Common myeloid progenitor, CD34-positive (primary cell): ENCODE measurements around the gene CCDC107.
A peak's percentile ranks its signal among the peaks of the same experiment; 100 is the strongest.

ENCODE experiments used
- CTCF ChIA-PET: fragments of 350-600 bp; sonication (Branson Sonifier 250); formaldehyde crosslinking; loops from one replicate; lab custom pipeline; 2021; ENCODE audit warnings: antibody characterized with exemption; lab: Charles Lee
- POLR2A ChIA-PET: fragments of 350-600 bp; sonication (Branson Sonifier 250); formaldehyde crosslinking; loops from one replicate; lab custom pipeline; 2021; ENCODE audit warnings: antibody characterized with exemption; lab: Charles Lee
- DNase-seq, 3 donors: peaks; one replicate each; pipeline versions ENCODE4 v3.0.0 to v3.0.0-alpha.2; 2013
- H3K27ac ChIP-seq, 2 experiments: 1 replicate in 1 of 2; 2 replicates in 1 of 2; pipeline ENCODE4 v1.7.0; 2013; ENCODE audit warnings: inconsistent platforms in 2 of 2, low read length in 2 of 2, mild to moderate bottlenecking in 2 of 2, low read depth in 1 of 2, moderate library complexity in 1 of 2; ENCODE audit not compliant: severe bottlenecking in 2 of 2, insufficient read depth in 1 of 2, poor library complexity in 1 of 2
- H3K27me3 ChIP-seq, 5 experiments: replicated peaks in 2 of 5; 1 replicate in 3 of 5; 2 replicates in 2 of 5; pipeline versions ENCODE4 v1.6.1 to v1.7.0; 2013; ENCODE audit warnings: low read length in 4 of 5, mild to moderate bottlenecking in 2 of 5, moderate library complexity in 2 of 5, inconsistent platforms in 1 of 5; ENCODE audit not compliant: insufficient read depth in 5 of 5, control insufficient read depth in 4 of 5
- H3K36me3 ChIP-seq, 4 experiments: 1 replicate in 2 of 4; 2 replicates in 2 of 4; pipeline versions ENCODE4 v1.6.1 to v1.7.0; 2013; ENCODE audit warnings: low read length in 3 of 4, control low read depth in 1 of 4, mild to moderate bottlenecking in 1 of 4; ENCODE audit not compliant: control insufficient read depth in 4 of 4, insufficient read depth in 4 of 4
- H3K4me1 ChIP-seq, 4 experiments: 1 replicate in 3 of 4; 2 replicates in 1 of 4; pipeline versions ENCODE4 v1.6.1 to v1.7.1; 2013; ENCODE audit warnings: low read length in 3 of 4, mild to moderate bottlenecking in 3 of 4, control low read depth in 1 of 4, inconsistent platforms in 1 of 4, moderate library complexity in 1 of 4; ENCODE audit not compliant: control insufficient read depth in 4 of 4, insufficient read depth in 4 of 4; ENCODE audit errors: control extremely low read depth in 1 of 4
- H3K4me3 ChIP-seq, 7 experiments: 1 replicate in 4 of 7; 2 replicates in 3 of 7; pipeline versions ENCODE4 v1.5.1 to v1.7.0; 2013; ENCODE audit warnings: mild to moderate bottlenecking in 7 of 7, low read length in 6 of 7, moderate library complexity in 6 of 7, inconsistent platforms in 2 of 7, low read depth in 2 of 7, control low read depth in 1 of 7; ENCODE audit not compliant: insufficient read depth in 4 of 7, control insufficient read depth in 1 of 7; ENCODE audit errors: extremely low read depth in 1 of 7
- H3K9me3 ChIP-seq, 5 experiments: 1 replicate in 4 of 5; 2 replicates in 1 of 5; pipeline versions ENCODE4 v1.6.1 to v1.7.1; 2013; ENCODE audit warnings: low read length in 4 of 5, mild to moderate bottlenecking in 2 of 5, inconsistent platforms in 1 of 5, low read depth in 1 of 5, moderate library complexity in 1 of 5; ENCODE audit not compliant: control insufficient read depth in 4 of 5, insufficient read depth in 2 of 5; ENCODE audit errors: control extremely low read depth in 1 of 5
- WGBS: methylation state at CpG from one replicate; pipeline ENCODE4 v1.1.5; 2013; ENCODE audit not compliant: insufficient coverage; 5-methylcytosine and 5-hydroxymethylcytosine counted together

CCDC107 gene

DNA sequence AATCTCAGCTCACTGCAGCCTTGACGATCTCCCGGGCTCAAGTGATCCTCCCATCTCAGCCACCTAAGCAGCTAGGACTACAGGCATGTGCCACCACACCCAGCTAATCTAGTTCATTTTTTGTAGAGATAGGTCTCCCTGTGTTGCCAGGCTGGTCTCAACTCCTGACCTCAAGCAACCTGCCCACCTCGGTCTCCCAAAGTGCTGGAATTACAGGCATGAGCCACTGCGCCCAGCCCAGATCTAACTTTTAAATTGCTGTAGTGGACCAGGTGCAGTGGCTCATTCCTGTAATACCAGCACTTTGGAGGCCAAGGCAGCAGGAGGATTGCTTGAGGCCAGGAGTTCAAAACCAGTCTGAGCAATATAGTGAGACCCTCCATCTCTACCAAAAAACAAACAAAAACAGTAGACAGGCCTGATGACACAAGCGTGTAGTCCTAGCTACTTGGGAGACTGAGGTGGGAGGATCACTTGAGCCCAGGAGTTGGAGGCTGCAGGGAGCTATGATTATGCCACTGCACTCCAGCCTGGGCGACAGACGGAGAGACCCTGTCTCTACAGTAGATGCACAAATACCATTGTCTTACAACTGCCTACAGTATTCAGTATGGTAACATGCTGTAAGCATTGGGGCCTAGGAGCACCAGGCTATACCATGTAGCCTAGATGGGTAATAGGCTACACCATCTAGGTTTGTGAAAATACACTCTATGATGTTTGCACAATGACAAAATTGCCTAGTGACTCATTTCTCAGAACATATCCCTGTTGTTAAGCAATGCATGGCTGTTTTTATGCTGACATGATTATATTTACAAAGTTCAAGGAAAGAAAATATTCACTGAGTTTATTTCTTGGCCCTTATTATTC is 5.9 kb upstream of the CCDC107 start:
- Histone ChIP-seq H3K4me1 (peaks cover 2 to 51% (median 31%) of the 10 kb centered on the region in 4 experiments), H3K36me3 (no peaks in the 10 kb centered on the region), H3K4me3 (no peak overlapping the region), H3K27ac (no peak overlapping the region), H3K27me3 (no peaks in the 10 kb centered on the region), H3K9me3 (no peaks in the 10 kb centered on the region)
- 98% methylated on average over 4 of the region's 7 CpGs for WGBS
- DNase-seq: no peak
- POLR2A ChIA-PET: interaction anchor here (0.6 kb wide), 1 partner anchor 751 kb away, joined by 3 read pairs; no protein-coding TSS in a partner anchor
- CTCF ChIA-PET: no interaction called here

DNA sequence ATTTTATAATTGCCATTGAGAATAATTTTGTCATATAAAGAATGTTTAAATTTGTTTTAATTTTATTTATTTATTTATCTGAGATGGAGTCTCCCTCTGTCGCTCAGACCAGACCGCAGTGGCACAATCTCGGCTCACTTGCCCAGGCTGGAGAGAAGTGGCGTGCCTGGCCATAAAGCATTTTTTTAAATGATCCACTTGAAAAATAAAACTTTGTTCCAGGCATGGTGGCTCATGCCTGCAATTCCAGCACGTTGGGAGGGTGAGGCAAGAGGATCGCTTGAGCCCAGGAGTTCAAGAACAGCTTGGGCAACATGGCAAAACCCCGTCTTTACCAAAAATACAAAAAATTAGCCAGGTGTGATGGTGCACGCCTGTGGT is 5.3 kb upstream of the CCDC107 start:
- WGBS: 97% methylated on average over 7 of the region's 8 CpGs
- Histone ChIP-seq H3K4me3 (no peak overlapping the region), H3K4me1 (peaks cover 2 to 51% (median 31%) of the 10 kb centered on the region in 4 experiments), H3K9me3 (no peaks in the 10 kb centered on the region), H3K27ac (no peak overlapping the region), H3K27me3 (no peaks in the 10 kb centered on the region), H3K36me3 (no peaks in the 10 kb centered on the region)
- DNase-seq: no peak
- ChIA-PET CTCF (no interaction called here), POLR2A (interaction anchor here (0.6 kb wide), 1 partner anchor 751 kb away, joined by 3 read pairs; no protein-coding TSS in a partner anchor)

GRCh38 chr9:35653611-35654010 is 4.5 kb upstream of the CCDC107 start:
- ChIA-PET POLR2A (no interaction called here), CTCF (interaction anchor here (1.1 kb wide), 1 partner anchor 8 kb away, joined by 4 read pairs; no protein-coding TSS in a partner anchor)
- no peaks in the 10 kb centered on the region for H3K36me3 ChIP-seq
- H3K4me1 ChIP-seq: peaks cover 2 to 45% (median 30%) of the 10 kb centered on the region in 4 experiments
- WGBS: 100% methylated on average over 1 of the region's 2 CpGs
- no peak for DNase-seq
- H3K27ac ChIP-seq: no peak overlapping the region
- no peaks in the 10 kb centered on the region for H3K9me3 ChIP-seq
- no peaks in the 10 kb centered on the region for H3K27me3 ChIP-seq
- no peak overlapping the region for H3K4me3 ChIP-seq

DNA sequence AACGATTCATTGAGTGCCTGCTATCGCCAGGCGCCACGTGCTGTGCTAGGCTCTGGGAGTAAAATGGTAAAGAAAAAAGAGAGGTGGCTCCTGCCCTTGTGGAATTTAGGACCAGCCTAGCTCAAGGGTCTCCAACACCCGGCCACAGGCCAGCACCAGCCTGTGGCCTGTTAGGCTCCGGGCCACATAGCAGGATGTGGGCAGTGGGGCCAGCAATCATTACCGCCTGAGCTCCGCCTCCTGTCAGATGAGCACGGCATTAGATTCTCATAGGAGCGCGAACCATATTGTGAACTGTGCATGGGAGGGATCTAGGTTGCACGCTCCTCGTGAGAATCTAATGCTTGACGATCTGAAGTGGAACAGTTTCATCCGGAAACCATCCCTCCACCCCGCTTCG is 1.7 kb upstream of the CCDC107 start:
- Histone ChIP-seq H3K27ac (no peak overlapping the region), H3K36me3 (peaks cover 0 to 12% (median 5%) of the 10 kb centered on the region in 4 experiments), H3K27me3 (no peaks in the 10 kb centered on the region), H3K4me1 (peaks cover 8 to 42% (median 28%) of the 10 kb centered on the region in 4 experiments), H3K4me3 (peak overlapping the region in 1 of 7 experiments; percentile 25), H3K9me3 (no peaks in the 10 kb centered on the region)
- CTCF ChIA-PET: interaction anchor here (0.7 to 12.8 kb wide), 9 partner anchors 8 to 177 kb away, joined by 3 to 117 read pairs (median 8); partner anchors contain the start of genes ARHGEF39, CD72, CREB3 and TLN1
- WGBS: 75% methylated on average over 13 of the region's 17 CpGs
- POLR2A ChIA-PET: interaction anchor here (2.1 kb wide), 1 partner anchor 9 kb away, joined by 14 read pairs; no protein-coding TSS in a partner anchor
- DNase-seq: peak in 1 of 3 donors; percentile 18

DNA sequence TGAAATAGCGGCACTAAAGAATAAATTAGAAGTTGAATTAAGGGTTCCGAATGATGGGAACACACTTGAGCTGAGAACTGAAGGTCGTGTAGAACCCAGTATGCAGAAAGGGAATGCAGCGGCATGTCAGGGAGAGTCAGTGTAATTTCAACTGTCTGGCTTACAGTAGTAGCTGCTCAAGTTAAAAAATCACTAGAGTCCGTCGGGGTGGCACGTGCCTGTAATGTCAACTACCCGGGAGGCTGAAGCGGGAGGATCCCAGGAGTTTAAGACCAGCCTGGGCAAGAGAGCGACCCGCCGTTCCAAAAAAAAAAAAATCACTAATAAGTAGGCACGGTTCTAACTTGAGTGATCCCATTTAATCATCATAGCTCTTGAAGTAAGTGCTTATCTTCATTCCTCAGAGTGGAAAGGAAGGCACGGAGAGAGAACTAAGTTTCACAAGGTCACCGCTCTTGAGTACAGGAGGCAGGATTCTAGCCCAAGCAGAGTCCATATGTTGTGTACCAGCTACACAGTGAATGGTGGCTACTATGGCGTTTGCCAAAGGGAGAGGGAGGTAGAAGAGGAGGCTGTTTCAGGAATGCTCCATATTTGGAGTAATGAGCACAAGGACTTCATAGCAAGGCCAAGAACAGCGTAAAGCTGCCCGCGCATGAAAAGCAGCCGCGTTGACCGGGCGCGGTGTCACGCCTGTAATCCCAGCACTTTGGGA is 1.1 kb upstream of the CCDC107 start:
- 43% methylated on average over 24 of the region's 25 CpGs for WGBS
- no peaks in the 10 kb centered on the region for H3K27me3 ChIP-seq
- peaks cover 11 to 49% (median 34%) of the 10 kb centered on the region in 4 experiments for H3K4me1 ChIP-seq
- H3K4me3 ChIP-seq: peak overlapping the region in 5 of 7 experiments; percentile 49 to 89 (median 84)
- H3K27ac ChIP-seq: peak overlapping the region; percentile 100
- peaks cover 0 to 12% (median 5%) of the 10 kb centered on the region in 4 experiments for H3K36me3 ChIP-seq
- DNase-seq: peak in 1 of 3 donors; percentile 28
- ChIA-PET POLR2A (interaction anchor here (1.1 to 2.1 kb wide), 2 partner anchors 10 to 71 kb away, joined by 4 to 14 read pairs; no protein-coding TSS in a partner anchor), CTCF (interaction anchor here (1.0 to 12.8 kb wide), 12 partner anchors 10 to 178 kb away, joined by 3 to 117 read pairs (median 7); partner anchors contain the start of genes CD72, CREB3 and TLN1)
- no peaks in the 10 kb centered on the region for H3K9me3 ChIP-seq

DNA sequence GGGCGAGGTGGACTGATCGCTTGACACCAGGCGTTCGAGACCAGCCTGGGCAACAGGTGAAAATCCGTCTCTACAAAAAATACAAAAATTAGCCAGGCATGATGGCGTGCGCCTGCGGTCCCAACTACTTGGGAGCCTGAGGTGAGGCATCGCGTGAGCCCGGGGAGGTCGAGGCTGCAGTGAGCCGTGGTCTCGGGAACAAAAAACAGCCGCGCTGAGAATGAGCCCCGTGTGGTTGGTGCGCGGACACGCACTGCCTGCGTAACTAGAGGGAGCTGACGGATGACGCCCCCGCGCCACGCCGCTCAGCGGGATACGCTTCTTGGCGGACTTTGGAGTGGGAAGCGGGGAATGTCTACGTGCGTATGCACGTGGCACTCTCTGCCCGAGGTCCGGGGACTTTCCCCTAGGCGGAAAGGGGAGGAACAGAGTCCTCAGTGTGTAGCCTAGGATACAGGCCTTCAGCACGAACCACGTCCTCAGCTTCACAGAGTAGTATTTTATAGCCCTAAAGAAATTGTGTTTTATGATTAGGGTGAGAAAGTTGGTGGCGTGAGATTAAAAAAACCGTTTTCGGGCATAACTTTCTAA is 451 bp upstream of the CCDC107 start, which contains the start of gene RMRP:
Gene RMRP, minus strand, starts transcription at position 474 of the 591 bp plus-strand sequence.
- H3K27me3 ChIP-seq: no peaks in the 10 kb centered on the region
- DNase-seq: peak; percentile 95 to 99 (median 96)
- peaks cover 0 to 18% (median 5%) of the 10 kb centered on the region in 4 experiments for H3K36me3 ChIP-seq
- ChIA-PET POLR2A (interaction anchor here (0.8 to 2.1 kb wide), 5 partner anchors 9 to 71 kb away, joined by 3 to 14 read pairs (median 3); no protein-coding TSS in a partner anchor), CTCF (interaction anchor here (0.5 to 12.8 kb wide), 19 partner anchors 10 to 1302 kb away, joined by 3 to 117 read pairs (median 6); partner anchors contain the start of genes CD72, CREB3, TLN1 and TPM2)
- no peaks in the 10 kb centered on the region for H3K9me3 ChIP-seq
- H3K4me1 ChIP-seq: peaks cover 11 to 55% (median 40%) of the 10 kb centered on the region in 4 experiments
- peak within 1 kb of the TSS; percentile 81 to 89 (median 84) for H3K4me3 ChIP-seq
- WGBS: 0% methylated on average over 42 of the region's 42 CpGs
- H3K27ac ChIP-seq: peak within 1 kb of the TSS; percentile 100
